ENCODE measurements around the gene MGRN1. TPM values are rescaled to one million over a fixed set of nuclear protein-coding genes. Genes with fewer than 3 reads are reported as not detected.

The MGRN1 gene
- total and polyA plus RNA-seq, 2 donors (not counting 1 experiment from before 2014, with no cell fraction given) = 22.7 to 89.2 TPM

DNA sequence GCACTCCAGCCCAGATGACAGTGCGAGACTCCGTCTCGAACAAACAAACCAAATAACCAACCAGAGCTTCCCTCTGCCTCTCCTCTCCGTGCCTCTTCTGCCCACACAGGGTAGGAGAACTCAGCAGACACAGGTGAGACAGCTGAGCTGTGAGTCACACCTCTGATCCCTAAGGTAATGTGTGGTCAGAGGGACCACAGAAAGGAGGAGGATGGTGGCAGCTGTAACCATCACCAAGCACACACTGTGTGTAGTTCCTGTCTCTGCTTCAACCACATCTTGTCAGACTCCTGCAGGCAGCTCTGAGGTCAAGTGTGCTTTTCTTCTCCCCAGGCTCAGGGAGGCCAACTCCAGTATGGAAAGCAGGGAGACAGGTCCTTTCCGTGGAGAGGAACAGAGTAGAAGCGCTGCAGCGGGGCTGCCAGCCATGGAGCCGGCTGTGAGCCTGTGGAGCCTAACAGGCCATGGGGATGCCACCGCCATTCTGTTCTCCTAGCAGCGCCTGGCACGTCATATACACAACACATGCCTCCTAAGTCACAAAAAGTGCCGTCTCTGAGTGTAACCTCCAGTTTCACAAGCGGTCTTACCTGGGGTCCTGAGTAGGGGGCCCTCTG is 75.9 kb downstream of the MGRN1 start:
- Histone ChIP-seq H3K36me3 (replicated peaks in 1 of 2; ENCODE audit: control extremely low read depth in 1 of 2, control insufficient read depth in 1 of 2, extremely low read depth in 1 of 2, insufficient read depth in 2 of 2, low read length in 1 of 2) (peaks cover 0 to 58% of the 10 kb centered on the region in 2 experiments), H4K20me1 (ENCODE audit: control insufficient read depth, insufficient read depth, low read length, poor library complexity, severe bottlenecking) (no peaks in the 10 kb centered on the region), H3K9ac (ENCODE audit: low read length) (no peak overlapping the region), H3K4me3 (ENCODE audit: control extremely low read depth in 1 of 5, extremely low read depth in 1 of 5, insufficient read depth in 1 of 5, low read depth in 2 of 5, low read length in 4 of 5) (no peak overlapping the region), H3K27me3 (replicated peaks in 1 of 4; ENCODE audit: control extremely low read depth in 1 of 4, control insufficient read depth in 3 of 4, insufficient read depth in 4 of 4, low read length in 3 of 4) (no peaks in the 10 kb centered on the region), H3K79me2 (ENCODE audit: control insufficient read depth, insufficient read depth, low read length) (no peaks in the 10 kb centered on the region), H3K4me2 (replicated peaks; ENCODE audit: low read depth, low read length, poor library complexity, severe bottlenecking) (no peak overlapping the region), H3K4me1 (ENCODE audit: control insufficient read depth in 2 of 2, insufficient read depth in 2 of 2, low read length in 2 of 2) (no peaks in the 10 kb centered on the region), H2AFZ (ENCODE audit: insufficient read depth, low read depth, low read length, poor library complexity, severe bottlenecking) (no peak overlapping the region), H3K9me3 (ENCODE audit: control extremely low read depth in 1 of 3, control insufficient read depth in 2 of 3, insufficient read depth in 1 of 3, low read length in 2 of 3) (no peaks in the 10 kb centered on the region), H3K27ac (ENCODE audit: low read length in 2 of 2) (no peak overlapping the region)
- DNase-seq (peak; percentile 9), ATAC-seq (ENCODE audit: low read depth) (no peak)
- Mint-ChIP-seq H3K4me3 (no peak overlapping the region), H3K4me1 (peaks cover under 1% of the 10 kb centered on the region), H3K9me3 (ENCODE audit: insufficient read depth) (no peaks in the 10 kb centered on the region), H3K27ac (no peak overlapping the region), H3K27me3 (no peaks in the 10 kb centered on the region)
- POLR2A ChIA-PET = interaction anchor here (0.5 to 0.6 kb wide), 2 partner anchors 58 to 86 kb away, joined by 3 read pairs; no protein-coding TSS in a partner anchor
- intact Hi-C loops (cut with micrococcal nuclease) = no loop called here
- no peak for TF ChIP-seq EZH2 (IDR thresholded peaks at IDR 0.05; ENCODE audit: borderline replicate concordance, insufficient read depth, low read depth, low read length, poor library complexity, severe bottlenecking)
- TF ChIP-seq CTCF (IDR thresholded peaks at IDR 0.05) = no peak
- CTCF ChIA-PET = no interaction called here
- WGBS (ENCODE audit: insufficient coverage) = 98% methylated on average over 6 of the region's 13 CpGs

DNA sequence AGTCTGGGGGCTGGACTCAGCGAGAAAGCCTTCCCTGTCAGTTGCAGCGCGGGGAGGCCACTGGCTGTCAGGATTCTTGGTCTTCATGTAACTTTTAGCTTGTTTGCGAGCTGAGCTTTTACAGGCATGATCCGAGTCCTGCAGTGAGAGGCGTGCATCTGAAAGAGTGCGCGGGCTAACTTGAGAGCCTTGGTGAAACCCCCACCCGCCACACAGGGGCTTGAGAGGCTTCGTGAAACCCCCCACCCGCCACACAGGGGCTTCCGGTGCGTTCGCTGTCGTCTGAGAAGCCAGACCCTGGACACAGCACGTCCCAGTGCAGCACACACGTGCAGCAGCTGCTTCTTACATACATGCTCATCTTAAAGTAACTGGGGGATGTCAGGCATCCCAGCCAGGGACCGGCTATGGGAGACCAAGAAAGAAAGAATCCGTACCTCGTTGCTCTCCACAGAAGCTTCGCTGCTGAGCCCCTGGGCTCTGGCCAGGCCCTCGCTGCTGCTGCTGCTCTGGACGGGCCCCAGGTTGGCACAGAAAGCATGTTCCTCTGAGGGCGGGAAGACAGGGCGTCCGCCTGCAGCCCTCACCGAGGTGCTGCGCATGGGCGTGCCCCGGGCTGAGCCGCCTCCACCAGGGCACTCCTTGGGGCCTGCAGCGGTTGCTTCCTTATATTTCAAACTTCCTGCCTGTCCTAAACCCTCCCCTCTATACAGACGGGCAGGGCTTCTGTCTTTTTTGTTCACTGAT is 76.5 kb downstream of the MGRN1 start:
- H3K9ac ChIP-seq (ENCODE audit: low read length) = no peak overlapping the region
- CTCF ChIA-PET = no interaction called here
- 95% methylated on average over 33 of the region's 33 CpGs for WGBS (ENCODE audit: insufficient coverage)

More for the DNA sequence above, 76.5 kb downstream of the MGRN1 start:
- Histone ChIP-seq H3K4me3 (ENCODE audit: control extremely low read depth in 1 of 5, extremely low read depth in 1 of 5, insufficient read depth in 1 of 5, low read depth in 2 of 5, low read length in 4 of 5) (no peak overlapping the region), H3K27me3 (replicated peaks in 1 of 4; ENCODE audit: control extremely low read depth in 1 of 4, control insufficient read depth in 3 of 4, insufficient read depth in 4 of 4, low read length in 3 of 4) (no peaks in the 10 kb centered on the region), H3K36me3 (replicated peaks in 1 of 2; ENCODE audit: control extremely low read depth in 1 of 2, control insufficient read depth in 1 of 2, extremely low read depth in 1 of 2, insufficient read depth in 2 of 2, low read length in 1 of 2) (peaks cover 0 to 51% of the 10 kb centered on the region in 2 experiments), H4K20me1 (ENCODE audit: control insufficient read depth, insufficient read depth, low read length, poor library complexity, severe bottlenecking) (no peaks in the 10 kb centered on the region), H3K27ac (ENCODE audit: low read length in 2 of 2) (no peak overlapping the region), H3K9me3 (ENCODE audit: control extremely low read depth in 1 of 3, control insufficient read depth in 2 of 3, insufficient read depth in 1 of 3, low read length in 2 of 3) (no peaks in the 10 kb centered on the region), H3K4me2 (replicated peaks; ENCODE audit: low read depth, low read length, poor library complexity, severe bottlenecking) (no peak overlapping the region), H2AFZ (ENCODE audit: insufficient read depth, low read depth, low read length, poor library complexity, severe bottlenecking) (no peak overlapping the region), H3K79me2 (ENCODE audit: control insufficient read depth, insufficient read depth, low read length) (no peaks in the 10 kb centered on the region), H3K4me1 (ENCODE audit: control insufficient read depth in 2 of 2, insufficient read depth in 2 of 2, low read length in 2 of 2) (no peaks in the 10 kb centered on the region)
- no peak for TF ChIP-seq CTCF (IDR thresholded peaks at IDR 0.05)
- no peak for TF ChIP-seq EZH2 (IDR thresholded peaks at IDR 0.05; ENCODE audit: borderline replicate concordance, insufficient read depth, low read depth, low read length, poor library complexity, severe bottlenecking)
- no peaks in the 10 kb centered on the region for H3K27me3 Mint-ChIP-seq
- ATAC-seq (ENCODE audit: low read depth) (no peak), DNase-seq (no peak)
- H3K9me3 Mint-ChIP-seq (ENCODE audit: insufficient read depth) = no peaks in the 10 kb centered on the region
- POLR2A ChIA-PET = interaction anchor here (0.5 kb wide), 1 partner anchor 85 kb away, joined by 3 read pairs; no protein-coding TSS in a partner anchor
- no peaks in the 10 kb centered on the region for H3K4me1 Mint-ChIP-seq
- no peak overlapping the region for H3K27ac Mint-ChIP-seq
- intact Hi-C loops (cut with micrococcal nuclease) = no loop called here
- H3K4me3 Mint-ChIP-seq = no peak overlapping the region

Measured in B cell (primary cell).